LNCaP clone FGC (cell line): ENCODE results near the gene RXRA.
A peak's percentile ranks its signal among the peaks of the same experiment; 100 is the strongest.

Experiments used
- DNase-seq: peaks from one replicate; pipeline ENCODE4 v3.0.0-alpha.2; 2011; ENCODE audit warnings: low read depth
- H3K4me3 ChIP-seq: 2 replicates; pipeline ENCODE4 v1.5.1; 2011; ENCODE audit warnings: mild to moderate bottlenecking, low read depth, low read length, control low read depth
- CTCF ChIP-seq: IDR thresholded peaks from 2 replicates; pipeline ENCODE4 v1.5.1; 2012; ENCODE audit warnings: mild to moderate bottlenecking; ENCODE audit not compliant: control insufficient read depth, insufficient read depth; ENCODE audit errors: extremely low read depth

The RXRA gene

GRCh38 chr9:134473141-134474054, 147.1 kb downstream of the RXRA start:
- DNase-seq: no peak
- TF ChIP-seq CTCF: no peak
- H3K4me3 ChIP-seq: no peak overlapping the region

- no peak for DNase-seq
- no peak overlapping the region for H3K4me3 ChIP-seq
- no peak for TF ChIP-seq CTCF
Measured at GRCh38 chr9:134474055-134474370, 147.8 kb downstream of the RXRA start.

GRCh38 chr9:134475011-134475790, 148.9 kb downstream of the RXRA start:
- no peak overlapping the region for H3K4me3 ChIP-seq
- peak; percentile 59 for DNase-seq
- no peak for TF ChIP-seq CTCF

GRCh38 chr9:134476272-134476941, 150.2 kb downstream of the RXRA start:
- DNase-seq: no peak
- TF ChIP-seq CTCF: no peak
- no peak overlapping the region for H3K4me3 ChIP-seq

- no peak for TF ChIP-seq CTCF
- H3K4me3 ChIP-seq: no peak overlapping the region
- no peak for DNase-seq
Measured at GRCh38 chr9:134476942-134477335, 150.7 kb downstream of the RXRA start.

- no peak for TF ChIP-seq CTCF
- H3K4me3 ChIP-seq: no peak overlapping the region
- no peak for DNase-seq
Measured at GRCh38 chr9:134477342-134477925, 151.2 kb downstream of the RXRA start.
